Fibroblast of lung (primary cell): Measurements from ENCODE around the gene GNLY. TPM values are rescaled to one million over a fixed set of nuclear protein-coding genes. Genes with fewer than 3 reads are reported as not detected.
A peak's percentile ranks its signal among the peaks of the same experiment; 100 is the strongest.

Experiments
- DNase-seq, 2 donors: peaks; one replicate each; pipeline versions ENCODE4 v3.0.0 to v3.0.0-alpha.2; 2010; ENCODE audit warnings: low read depth in 2 of 2
- H2AFZ ChIP-seq: 2 replicates; pipeline ENCODE4 v1.5.1; 2012; ENCODE audit warnings: low read length, control low read depth, inconsistent platforms
- H3K27ac ChIP-seq: 2 replicates; pipeline ENCODE4 v1.5.1; 2011; ENCODE audit warnings: low read length, control low read depth; ENCODE audit not compliant: insufficient read depth
- H3K27me3 ChIP-seq: 2 replicates; pipeline ENCODE4 v1.5.1; 2011; ENCODE audit warnings: mild to moderate bottlenecking, low read length; ENCODE audit not compliant: control insufficient read depth, insufficient read depth
- H3K36me3 ChIP-seq: 2 replicates; pipeline ENCODE4 v1.5.1; 2011; ENCODE audit warnings: low read length; ENCODE audit not compliant: control insufficient read depth, insufficient read depth
- H3K4me1 ChIP-seq: 2 replicates; pipeline ENCODE4 v1.5.1; 2011; ENCODE audit warnings: low read length; ENCODE audit not compliant: control insufficient read depth, insufficient read depth; ENCODE audit errors: extremely low read depth
- H3K4me2 ChIP-seq: 2 replicates; pipeline ENCODE4 v1.5.1; 2011; ENCODE audit warnings: low read length, control low read depth; ENCODE audit not compliant: insufficient read depth; ENCODE audit errors: extremely low read depth
- H3K4me3 ChIP-seq, 4 experiments: fragments of 200-600 bp in 1 of 4; sonication (generic) in 1 of 4; replicated peaks in 1 of 4; 2 replicates each; pipeline ENCODE4 v1.5.1; 2011 to 2016; ENCODE audit warnings: low read length in 4 of 4, low read depth in 3 of 4, mild to moderate bottlenecking in 3 of 4, control low read depth in 2 of 4, inconsistent platforms in 1 of 4, mixed read lengths in 1 of 4; ENCODE audit not compliant: insufficient read depth in 1 of 4; ENCODE audit errors: control extremely low read depth in 1 of 4
- H3K79me2 ChIP-seq: 2 replicates; pipeline ENCODE4 v1.5.1; 2012; ENCODE audit warnings: mild to moderate bottlenecking, low read length, inconsistent platforms; ENCODE audit not compliant: control insufficient read depth, insufficient read depth
- H3K9ac ChIP-seq: 2 replicates; pipeline ENCODE4 v1.5.1; 2011; ENCODE audit warnings: mild to moderate bottlenecking, low read length, control low read depth; ENCODE audit not compliant: insufficient read depth
- H3K9me3 ChIP-seq: 2 replicates; pipeline ENCODE4 v1.5.1; 2012; ENCODE audit warnings: low read depth, low read length; ENCODE audit not compliant: control insufficient read depth, insufficient read depth
- H4K20me1 ChIP-seq: 2 replicates; pipeline ENCODE4 v1.5.1; 2011; ENCODE audit warnings: low read length; ENCODE audit not compliant: control insufficient read depth, insufficient read depth; ENCODE audit errors: extremely low read depth
- CTCF ChIP-seq, 2 donors: IDR thresholded peaks in 1 of 2; conservative IDR thresholded peaks in 1 of 2; 1 replicate in 1 of 2; 2 replicates in 1 of 2; pipeline ENCODE4 v1.5.1; 2011 to 2012; ENCODE audit warnings: low read length in 2 of 2, control low read depth in 1 of 2, inconsistent platforms in 1 of 2, low read depth in 1 of 2, mild to moderate bottlenecking in 1 of 2
- EZH2 ChIP-seq: IDR thresholded peaks from 2 replicates; pipeline ENCODE4 v1.5.1; 2012; ENCODE audit warnings: low read length, control low read depth, mild to moderate bottlenecking; ENCODE audit errors: missing control alignments
- polyA plus RNA-seq, 2 donors: library from polyadenylated mRNA; depleted of rRNA in 1 of 2; stranded (reverse) in 1 of 2; unstranded in 1 of 2; fragments of >200 nt; gene quantifications; 2 replicates each; pipeline ENCODE4 v1.2.1, GENCODE V29; 2011 to 2012; ENCODE audit warnings: missing spikeins in 1 of 2
- total RNA-seq: library from RNA; depleted of rRNA; stranded (reverse); fragments of >200 nt; gene quantifications from 2 replicates; pipeline ENCODE4 v1.2.1, GENCODE V29; 2014

The GNLY gene
- total and polyA plus RNA-seq, 2 donors (not counting 1 experiment from before 2014, with no cell fraction given) = under 0.01 TPM; not detected in 1

DNA sequence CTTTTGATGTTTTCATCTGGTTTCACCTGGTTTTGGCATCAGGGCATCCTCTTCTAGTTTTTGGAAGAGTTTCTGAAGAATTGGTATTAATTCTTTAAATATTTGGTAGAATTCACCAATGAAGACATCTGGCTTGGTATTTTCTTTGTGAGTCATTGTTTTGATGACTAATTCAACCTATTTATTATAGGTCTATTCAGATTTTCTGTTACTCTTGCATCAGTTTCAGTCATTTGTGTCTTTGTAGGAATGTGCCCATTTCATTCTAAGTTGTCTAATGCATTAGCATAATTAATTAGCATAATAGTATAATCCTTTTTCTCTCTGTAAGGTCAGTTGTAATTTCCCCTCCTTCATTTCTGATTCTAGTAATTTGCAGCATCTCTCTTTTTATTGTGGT, 8.0 kb downstream of the GNLY start:
- Histone ChIP-seq H3K4me1 (peaks cover 15% of the 10 kb centered on the region), H3K36me3 (no peaks in the 10 kb centered on the region), H4K20me1 (no peaks in the 10 kb centered on the region), H3K27ac (no peak overlapping the region), H3K9ac (no peak overlapping the region), H3K9me3 (no peaks in the 10 kb centered on the region), H2AFZ (no peak overlapping the region), H3K4me3 (peak overlapping the region in 1 of 4 experiments; percentile 4), H3K4me2 (no peak overlapping the region), H3K27me3 (no peaks in the 10 kb centered on the region), H3K79me2 (no peaks in the 10 kb centered on the region)
- peak; percentile 76 to 85 for DNase-seq
- no peak for TF ChIP-seq EZH2
- TF ChIP-seq CTCF (conservative IDR thresholded peaks at IDR 0.05 in 1 of 2, IDR thresholded peaks at IDR 0.05 in 1 of 2; ENCODE audit: low read depth in 1 of 2, low read length in 2 of 2) = no peak

GRCh38 chr2:85702800-85703199, 8.6 kb downstream of the GNLY start:
- no peak for DNase-seq
- TF ChIP-seq EZH2 (no peak), CTCF (conservative IDR thresholded peaks at IDR 0.05 in 1 of 2, IDR thresholded peaks at IDR 0.05 in 1 of 2; ENCODE audit: low read depth in 1 of 2, low read length in 2 of 2) (no peak)
- Histone ChIP-seq H3K36me3 (no peaks in the 10 kb centered on the region), H2AFZ (no peak overlapping the region), H4K20me1 (no peaks in the 10 kb centered on the region), H3K9me3 (no peaks in the 10 kb centered on the region), H3K4me3 (no peak overlapping the region), H3K27ac (peak overlapping the region; percentile 30), H3K27me3 (no peaks in the 10 kb centered on the region), H3K9ac (no peak overlapping the region), H3K4me2 (no peak overlapping the region), H3K4me1 (peaks cover 15% of the 10 kb centered on the region), H3K79me2 (no peaks in the 10 kb centered on the region)

DNA sequence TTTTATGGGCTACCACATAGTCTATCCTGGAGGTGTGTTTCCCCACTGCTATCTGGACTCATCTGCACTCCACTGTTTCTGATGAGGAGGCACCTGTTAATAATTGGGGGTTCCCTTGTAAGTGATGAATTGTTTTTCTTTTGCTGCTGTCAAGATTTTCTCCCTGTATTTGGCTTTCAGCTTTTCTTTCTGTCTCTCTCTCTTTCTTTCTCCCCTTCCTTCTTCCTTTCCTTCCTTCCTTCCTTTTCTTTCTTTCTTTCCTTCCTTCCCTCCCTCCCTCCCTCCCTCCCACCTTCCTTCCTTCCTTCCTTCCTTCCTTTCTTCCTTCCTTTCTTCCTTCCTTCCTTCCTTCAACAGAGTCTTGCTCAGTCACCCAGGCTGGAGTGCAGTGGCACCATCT, 9.2 kb downstream of the GNLY start:
- no peak overlapping the region for H2AFZ ChIP-seq
- peaks cover 15% of the 10 kb centered on the region for H3K4me1 ChIP-seq
- no peak for DNase-seq
- no peaks in the 10 kb centered on the region for H3K27me3 ChIP-seq
- no peak overlapping the region for H3K4me2 ChIP-seq
- no peaks in the 10 kb centered on the region for H4K20me1 ChIP-seq
- H3K9ac ChIP-seq = no peak overlapping the region
- no peak overlapping the region for H3K4me3 ChIP-seq
- no peaks in the 10 kb centered on the region for H3K9me3 ChIP-seq
- TF ChIP-seq CTCF (conservative IDR thresholded peaks at IDR 0.05 in 1 of 2, IDR thresholded peaks at IDR 0.05 in 1 of 2; ENCODE audit: low read depth in 1 of 2, low read length in 2 of 2) (no peak), EZH2 (no peak)
- H3K79me2 ChIP-seq = no peaks in the 10 kb centered on the region
- H3K36me3 ChIP-seq = no peaks in the 10 kb centered on the region
- H3K27ac ChIP-seq = no peak overlapping the region
